WTC11 (cell line): ENCODE data around the gene VAV2. TPM values are rescaled to one million over a fixed set of nuclear protein-coding genes. Genes with fewer than 3 reads are reported as not detected.

Source experiments
- ATAC-seq: fragments of 200-7000 bp; cut with Tn5 transposase; 2 replicates; pipeline ENCODE4 v1.10.0; 2021; ENCODE audit warnings: mild to moderate bottlenecking, moderate library complexity
- CTCF ChIA-PET: fragments of 300-600 bp; sonication (Branson Sonifier 250); formaldehyde crosslinking; loops from one replicate; lab custom pipeline; 2021; ENCODE audit warnings: antibody characterized with exemption; lab: Charles Lee
- POLR2A ChIA-PET: fragments of 350-600 bp; sonication (Branson Sonifier 250); formaldehyde crosslinking; loops from one replicate; lab custom pipeline; 2021; ENCODE audit warnings: antibody characterized with exemption; lab: Charles Lee
- DNase-seq: peaks from one replicate; pipeline ENCODE4 v3.0.0; 2021; ENCODE audit warnings: low spot score
- H3K27ac Mint-ChIP-seq: 2 replicates; pipeline ENCODE4 v1.8.0; 2021; ENCODE audit warnings: mixed read lengths
- H3K27me3 Mint-ChIP-seq: 2 replicates; pipeline ENCODE4 v1.8.0; 2021; ENCODE audit warnings: low read depth, mild to moderate bottlenecking, moderate library complexity, mixed read lengths
- H3K36me3 Mint-ChIP-seq: 2 replicates; pipeline ENCODE4 v1.8.0; 2021; ENCODE audit warnings: mixed read lengths
- H3K4me1 Mint-ChIP-seq: 2 replicates; pipeline ENCODE4 v1.8.0; 2022; ENCODE audit warnings: mixed read lengths
- H3K4me3 Mint-ChIP-seq: 2 replicates; pipeline ENCODE4 v1.8.0; 2021; ENCODE audit warnings: mild to moderate bottlenecking, moderate library complexity, mixed read lengths
- H3K9me3 Mint-ChIP-seq: 2 replicates; pipeline ENCODE4 v1.8.0; 2021; ENCODE audit warnings: mixed read lengths
- CTCF ChIP-seq: fragments of 200-600 bp; IDR thresholded peaks from 2 replicates; pipeline ENCODE4 v1.8.0; 2022; ENCODE audit warnings: antibody characterized with exemption
- GABPB1 ChIP-seq: sonication (generic); formaldehyde crosslinking; IDR thresholded peaks from 2 replicates; pipeline ENCODE4 v1.8.1; 2023; ENCODE audit warnings: mild to moderate bottlenecking, missing genetic modification reagents
- GRHL2 ChIP-seq: fragments of 250-450 bp; sonication (Bioruptor Pico); IDR thresholded peaks from 2 replicates; pipeline ENCODE4 v1.8.0; 2022; ENCODE audit warnings: mild to moderate bottlenecking, moderate library complexity; ENCODE audit not compliant: insufficient replicate concordance, severe bottlenecking
- MYBL2 ChIP-seq: sonication (generic); formaldehyde crosslinking; IDR thresholded peaks from 2 replicates; pipeline ENCODE4 v1.8.1; 2023; ENCODE audit warnings: mild to moderate bottlenecking, moderate library complexity, missing genetic modification reagents
- NR3C1 ChIP-seq: sonication (generic); formaldehyde crosslinking; conservative IDR thresholded peaks from 2 replicates; pipeline ENCODE4 v1.8.1; 2023; ENCODE audit warnings: low read depth, mild to moderate bottlenecking, missing genetic modification reagents
- SMAD4 ChIP-seq: sonication (generic); formaldehyde crosslinking; IDR thresholded peaks from 2 replicates; pipeline ENCODE4 v1.8.0; 2022; ENCODE audit warnings: mild to moderate bottlenecking, missing genetic modification reagents
- total RNA-seq: library from RNA; stranded (reverse); gene quantifications from 3 replicates; pipeline ENCODE4 v1.2.3, GENCODE V29; 2021
- TF ChIP-seq, protein P1 (sequence below): sonication (generic); formaldehyde crosslinking; IDR thresholded peaks from 2 replicates; pipeline ENCODE4 v1.8.1; 2023; ENCODE audit warnings: mild to moderate bottlenecking, missing genetic modification reagents
- TF ChIP-seq, protein P2 (sequence below): fragments of 250-450 bp; sonication (Bioruptor Pico); IDR thresholded peaks from 2 replicates; pipeline ENCODE4 v1.9.0; 2021; ENCODE audit warnings: mild to moderate bottlenecking
- TF ChIP-seq, protein P3 (sequence below): fragments of 250-450 bp; sonication (Bioruptor Pico); IDR thresholded peaks from 2 replicates; pipeline ENCODE4 v1.9.0; 2021; ENCODE audit warnings: moderate library complexity, mild to moderate bottlenecking, inconsistent platforms, borderline replicate concordance

Gene VAV2
- total RNA-seq, 1 experiment from 2014 or later = 39.7 TPM

GRCh38 chr9:133727876-133728441 lies 264.2 kb downstream of the VAV2 start (continued):
- TF ChIP-seq, protein P1, sequence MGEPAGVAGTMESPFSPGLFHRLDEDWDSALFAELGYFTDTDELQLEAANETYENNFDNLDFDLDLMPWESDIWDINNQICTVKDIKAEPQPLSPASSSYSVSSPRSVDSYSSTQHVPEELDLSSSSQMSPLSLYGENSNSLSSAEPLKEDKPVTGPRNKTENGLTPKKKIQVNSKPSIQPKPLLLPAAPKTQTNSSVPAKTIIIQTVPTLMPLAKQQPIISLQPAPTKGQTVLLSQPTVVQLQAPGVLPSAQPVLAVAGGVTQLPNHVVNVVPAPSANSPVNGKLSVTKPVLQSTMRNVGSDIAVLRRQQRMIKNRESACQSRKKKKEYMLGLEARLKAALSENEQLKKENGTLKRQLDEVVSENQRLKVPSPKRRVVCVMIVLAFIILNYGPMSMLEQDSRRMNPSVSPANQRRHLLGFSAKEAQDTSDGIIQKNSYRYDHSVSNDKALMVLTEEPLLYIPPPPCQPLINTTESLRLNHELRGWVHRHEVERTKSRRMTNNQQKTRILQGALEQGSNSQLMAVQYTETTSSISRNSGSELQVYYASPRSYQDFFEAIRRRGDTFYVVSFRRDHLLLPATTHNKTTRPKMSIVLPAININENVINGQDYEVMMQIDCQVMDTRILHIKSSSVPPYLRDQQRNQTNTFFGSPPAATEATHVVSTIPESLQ (CRISPR knock-in tag) = no peak
- TF ChIP-seq, protein P2, sequence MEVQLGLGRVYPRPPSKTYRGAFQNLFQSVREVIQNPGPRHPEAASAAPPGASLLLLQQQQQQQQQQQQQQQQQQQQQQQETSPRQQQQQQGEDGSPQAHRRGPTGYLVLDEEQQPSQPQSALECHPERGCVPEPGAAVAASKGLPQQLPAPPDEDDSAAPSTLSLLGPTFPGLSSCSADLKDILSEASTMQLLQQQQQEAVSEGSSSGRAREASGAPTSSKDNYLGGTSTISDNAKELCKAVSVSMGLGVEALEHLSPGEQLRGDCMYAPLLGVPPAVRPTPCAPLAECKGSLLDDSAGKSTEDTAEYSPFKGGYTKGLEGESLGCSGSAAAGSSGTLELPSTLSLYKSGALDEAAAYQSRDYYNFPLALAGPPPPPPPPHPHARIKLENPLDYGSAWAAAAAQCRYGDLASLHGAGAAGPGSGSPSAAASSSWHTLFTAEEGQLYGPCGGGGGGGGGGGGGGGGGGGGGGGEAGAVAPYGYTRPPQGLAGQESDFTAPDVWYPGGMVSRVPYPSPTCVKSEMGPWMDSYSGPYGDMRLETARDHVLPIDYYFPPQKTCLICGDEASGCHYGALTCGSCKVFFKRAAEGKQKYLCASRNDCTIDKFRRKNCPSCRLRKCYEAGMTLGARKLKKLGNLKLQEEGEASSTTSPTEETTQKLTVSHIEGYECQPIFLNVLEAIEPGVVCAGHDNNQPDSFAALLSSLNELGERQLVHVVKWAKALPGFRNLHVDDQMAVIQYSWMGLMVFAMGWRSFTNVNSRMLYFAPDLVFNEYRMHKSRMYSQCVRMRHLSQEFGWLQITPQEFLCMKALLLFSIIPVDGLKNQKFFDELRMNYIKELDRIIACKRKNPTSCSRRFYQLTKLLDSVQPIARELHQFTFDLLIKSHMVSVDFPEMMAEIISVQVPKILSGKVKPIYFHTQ (CRISPR knock-in tag) = no peak

- CTCF ChIA-PET = interaction anchor here (0.6 to 3.5 kb wide), 21 partner anchors 11 to 201 kb away, joined by 3 to 24 read pairs (median 5); partner anchors contain the start of gene SARDH
- TF ChIP-seq GABPB1 (CRISPR knock-in tag) (0 out of 2 replicates have a peak, but pooled peaks have one; percentile 9), NR3C1 (no peak)
- TF ChIP-seq, all 79 proteins: peak for 1
- H3K4me1 Mint-ChIP-seq = no peaks in the 10 kb centered on the region
- H3K9me3 Mint-ChIP-seq = peaks cover 10% of the 10 kb centered on the region
- peaks cover 6% of the 10 kb centered on the region for H3K36me3 Mint-ChIP-seq
- H3K27me3 Mint-ChIP-seq = no peaks in the 10 kb centered on the region; the same call in 1 of the 2 replicates
- H3K27ac Mint-ChIP-seq = no peak overlapping the region
- H3K4me3 Mint-ChIP-seq = no peak overlapping the region
- POLR2A ChIA-PET = no interaction called here
- no peak for ATAC-seq
- no peak for DNase-seq
These were observed 264.7 kb downstream of the VAV2 start for GRCh38 chr9:133727277-133727875.

- POLR2A ChIA-PET = no interaction called here
- no peaks in the 10 kb centered on the region; the same call in 1 of the 2 replicates for H3K27me3 Mint-ChIP-seq
- ATAC-seq (peak; percentile 79), DNase-seq (peak; percentile 71)
- H3K9me3 Mint-ChIP-seq = peaks cover 10% of the 10 kb centered on the region
- peak; percentile 29 for TF ChIP-seq CTCF
- no peak for TF ChIP-seq SMAD4 (CRISPR knock-in tag)
- H3K4me3 Mint-ChIP-seq = no peak overlapping the region
- peaks cover 6% of the 10 kb centered on the region for H3K36me3 Mint-ChIP-seq
- no peaks in the 10 kb centered on the region for H3K4me1 Mint-ChIP-seq
- H3K27ac Mint-ChIP-seq = peak overlapping the region; percentile 20; the same call in 1 of the 2 replicates
- CTCF ChIA-PET = interaction anchor here (0.6 to 3.5 kb wide), 24 partner anchors 9 to 203 kb away, joined by 3 to 24 read pairs (median 5); partner anchors contain the start of gene SARDH
These were observed 265.5 kb downstream of the VAV2 start for GRCh38 chr9:133726401-133727276.

GRCh38 chr9:133725886-133726285 lies 266.2 kb downstream of the VAV2 start:
- H3K9me3 Mint-ChIP-seq = peaks cover 13% of the 10 kb centered on the region
- H3K27ac Mint-ChIP-seq = no peak overlapping the region
- CTCF ChIA-PET = interaction anchor here (0.6 to 3.5 kb wide), 12 partner anchors 9 to 202 kb away, joined by 3 to 24 read pairs (median 4); no protein-coding TSS in a partner anchor

More at GRCh38 chr9:133725886-133726285, 266.2 kb downstream of the VAV2 start:
- Mint-ChIP-seq H3K36me3 (peaks cover 6% of the 10 kb centered on the region), H3K4me1 (no peaks in the 10 kb centered on the region), H3K4me3 (no peak overlapping the region), H3K27me3 (no peaks in the 10 kb centered on the region; the same call in 1 of the 2 replicates)
- POLR2A ChIA-PET = no interaction called here
- no peak for TF ChIP-seq MYBL2 (CRISPR knock-in tag)
- TF ChIP-seq, protein P3, sequence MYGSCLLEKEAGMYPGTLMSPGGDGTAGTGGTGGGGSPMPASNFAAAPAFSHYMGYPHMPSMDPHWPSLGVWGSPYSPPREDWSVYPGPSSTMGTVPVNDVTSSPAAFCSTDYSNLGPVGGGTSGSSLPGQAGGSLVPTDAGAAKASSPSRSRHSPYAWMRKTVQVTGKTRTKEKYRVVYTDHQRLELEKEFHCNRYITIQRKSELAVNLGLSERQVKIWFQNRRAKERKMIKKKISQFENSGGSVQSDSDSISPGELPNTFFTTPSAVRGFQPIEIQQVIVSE (CRISPR knock-in tag) = no peak
- TF ChIP-seq GRHL2 (CRISPR knock-in tag) = no peak
- no peak for ATAC-seq
- DNase-seq = no peak
